Lower leg skin (tissue), 3 donors: ENCODE data around the gene GPRC5C.

ENCODE experiments used
- CTCF ChIP-seq, 3 donors: fragments of 450-650 bp; IDR thresholded peaks; one replicate each; pipeline ENCODE4 v1.5.1; 2016; ENCODE audit warnings: antibody characterized with exemption in 3 of 3, mild to moderate bottlenecking in 3 of 3, moderate library complexity in 2 of 3
- POLR2A ChIP-seq, 2 donors: fragments of 450-650 bp; IDR thresholded peaks; one replicate each; pipeline ENCODE4 v1.6.1; 2016 to 2017; ENCODE audit warnings: antibody characterized with exemption in 2 of 2, mild to moderate bottlenecking in 1 of 2, moderate library complexity in 1 of 2

GRCh38 chr17:74490716-74491115 is 58.8 kb downstream of the GPRC5C start:
- TF ChIP-seq CTCF (IDR thresholded peaks at IDR 0.05): no peak
- no peak for TF ChIP-seq POLR2A (IDR thresholded peaks at IDR 0.05)
